ENCODE data around the gene TUBA4A.
"Not testable (repeated sequence)": the region's sequence is repeated elsewhere in the genome, so short reads cannot be mapped to it uniquely, and the experiment has no call there.

Gene TUBA4A

DNA sequence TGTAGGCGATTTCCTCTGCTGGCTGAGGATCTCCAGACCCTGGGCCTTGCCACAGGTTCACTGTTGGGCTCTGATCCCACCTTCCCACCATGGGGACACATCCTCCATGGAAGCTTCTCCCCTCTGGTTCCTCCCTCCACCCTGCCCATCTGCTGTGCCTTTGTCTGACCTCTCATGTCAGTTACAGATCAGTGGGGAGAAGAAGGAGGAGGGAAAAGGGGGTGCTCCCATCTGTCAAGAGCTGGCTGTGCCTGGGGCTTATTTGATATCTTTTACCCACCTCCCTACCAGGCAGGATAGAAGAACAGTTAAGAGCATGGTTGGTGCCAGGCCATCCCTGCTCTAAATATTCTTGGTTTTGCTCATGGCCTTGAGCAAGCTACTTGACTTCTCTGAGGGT lies 13.2 kb upstream of the TUBA4A start:
- no peak for DNase-seq

DNA sequence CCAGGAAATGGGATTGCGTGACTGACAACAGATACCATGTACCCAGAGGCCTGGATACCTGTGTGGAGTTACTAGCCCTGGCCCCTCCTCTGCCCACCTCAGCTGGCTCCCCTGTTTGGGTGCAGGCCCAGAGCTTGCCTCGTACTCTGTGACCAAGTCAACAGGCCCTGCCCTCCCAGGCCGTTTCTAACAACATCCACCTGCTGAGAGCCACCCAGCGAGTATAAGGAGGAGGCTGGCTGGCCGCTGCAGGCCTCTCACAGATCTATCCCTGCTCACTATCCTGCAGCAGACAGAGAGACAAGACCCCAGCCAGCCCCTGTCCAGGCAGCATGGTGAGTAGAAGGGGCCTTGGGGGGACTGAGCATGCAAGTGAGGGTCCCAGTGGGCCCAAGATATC lies 12.5 kb upstream of the TUBA4A start:
- no peak for DNase-seq

DNA sequence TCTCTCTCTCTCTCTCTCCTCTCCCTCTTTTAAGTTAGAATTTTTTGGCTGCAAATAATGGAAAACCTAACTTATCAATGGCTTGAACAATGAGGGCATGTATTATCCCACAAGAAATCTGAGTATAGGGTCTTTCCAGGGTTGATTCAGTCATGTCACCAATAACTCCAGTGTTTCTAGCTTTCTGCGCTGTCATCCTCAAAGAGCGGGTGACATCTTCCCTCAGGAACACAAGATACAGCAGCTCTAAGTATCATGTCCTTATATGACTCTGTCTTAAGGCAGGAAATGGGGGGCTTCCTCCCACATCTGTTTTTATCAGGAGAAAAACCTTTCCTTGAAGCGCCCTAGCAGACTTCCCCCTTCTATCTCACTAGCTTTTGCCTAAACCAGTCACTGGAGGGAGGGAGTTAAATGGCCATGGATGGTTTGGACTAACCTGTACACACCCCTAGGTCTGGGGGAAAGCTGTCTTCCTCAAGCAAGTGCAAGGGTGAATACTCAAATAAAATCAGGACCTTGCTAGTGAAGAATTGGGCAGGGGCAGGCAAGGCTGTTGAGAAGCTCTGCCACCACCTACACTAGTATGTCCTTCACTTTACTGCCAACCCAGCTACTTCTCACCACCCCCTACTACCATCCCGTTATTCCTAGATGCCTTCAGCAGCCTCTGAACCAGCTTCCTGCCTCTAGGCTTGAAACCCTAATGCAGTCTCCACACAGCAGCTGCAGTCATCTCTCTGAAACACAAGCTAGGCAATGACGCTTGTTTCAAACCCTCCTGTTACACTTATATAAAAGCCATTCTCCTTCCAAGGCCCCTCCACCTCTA lies 7.5 kb upstream of the TUBA4A start:
- no peak for DNase-seq

DNA sequence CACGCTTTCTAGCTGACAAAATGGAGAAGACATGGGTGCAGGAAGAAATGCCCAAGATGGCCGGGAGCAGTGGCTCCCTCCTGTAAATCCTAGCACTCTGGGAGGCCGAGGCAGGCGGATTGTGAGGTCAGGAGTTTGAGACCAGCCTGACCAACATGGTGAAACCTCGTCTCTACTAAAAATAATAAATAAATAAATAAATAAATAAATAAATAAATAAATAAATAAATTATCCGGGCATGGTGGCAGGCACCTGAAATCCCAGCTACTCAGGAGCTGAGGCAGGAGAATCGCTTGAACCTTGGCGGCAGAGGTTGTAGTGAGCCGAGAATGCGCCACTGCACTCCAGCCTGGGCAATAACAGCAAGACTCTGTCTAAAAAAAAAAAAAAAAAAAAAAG lies 5.2 kb upstream of the TUBA4A start:
- not testable (repeated sequence) for DNase-seq

DNA sequence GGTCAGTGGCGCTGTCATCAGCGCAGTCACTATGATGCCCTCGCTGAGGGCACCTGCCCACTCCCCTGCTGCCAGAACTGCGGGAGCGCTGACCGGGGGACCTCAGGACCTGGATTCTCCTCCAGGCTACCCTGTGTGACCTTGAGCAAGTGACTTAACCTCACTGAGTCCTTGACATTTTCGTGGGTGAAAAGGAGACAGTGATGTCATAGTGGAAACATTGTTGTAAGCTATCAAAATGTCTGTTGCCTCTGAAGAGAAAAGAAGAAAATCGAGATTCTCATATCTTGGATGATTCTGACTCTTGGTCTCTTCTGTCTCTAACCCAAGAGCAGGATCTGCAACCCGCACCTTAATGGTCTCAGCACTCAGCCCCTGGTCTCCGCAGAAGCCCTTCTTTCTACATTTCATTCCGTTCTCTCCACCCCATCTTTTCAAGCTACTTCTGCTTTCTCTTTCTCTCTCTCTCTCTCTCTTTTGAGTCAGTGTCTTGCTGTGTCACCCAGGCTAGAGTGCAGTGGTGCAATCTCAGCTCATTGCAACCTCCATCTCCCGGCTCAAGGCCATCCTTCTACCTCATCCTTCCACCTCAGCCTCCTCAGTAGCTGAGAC lies 978 bp upstream of the TUBA4A start:
- peak; percentile 63 to 70 for DNase-seq

DNA sequence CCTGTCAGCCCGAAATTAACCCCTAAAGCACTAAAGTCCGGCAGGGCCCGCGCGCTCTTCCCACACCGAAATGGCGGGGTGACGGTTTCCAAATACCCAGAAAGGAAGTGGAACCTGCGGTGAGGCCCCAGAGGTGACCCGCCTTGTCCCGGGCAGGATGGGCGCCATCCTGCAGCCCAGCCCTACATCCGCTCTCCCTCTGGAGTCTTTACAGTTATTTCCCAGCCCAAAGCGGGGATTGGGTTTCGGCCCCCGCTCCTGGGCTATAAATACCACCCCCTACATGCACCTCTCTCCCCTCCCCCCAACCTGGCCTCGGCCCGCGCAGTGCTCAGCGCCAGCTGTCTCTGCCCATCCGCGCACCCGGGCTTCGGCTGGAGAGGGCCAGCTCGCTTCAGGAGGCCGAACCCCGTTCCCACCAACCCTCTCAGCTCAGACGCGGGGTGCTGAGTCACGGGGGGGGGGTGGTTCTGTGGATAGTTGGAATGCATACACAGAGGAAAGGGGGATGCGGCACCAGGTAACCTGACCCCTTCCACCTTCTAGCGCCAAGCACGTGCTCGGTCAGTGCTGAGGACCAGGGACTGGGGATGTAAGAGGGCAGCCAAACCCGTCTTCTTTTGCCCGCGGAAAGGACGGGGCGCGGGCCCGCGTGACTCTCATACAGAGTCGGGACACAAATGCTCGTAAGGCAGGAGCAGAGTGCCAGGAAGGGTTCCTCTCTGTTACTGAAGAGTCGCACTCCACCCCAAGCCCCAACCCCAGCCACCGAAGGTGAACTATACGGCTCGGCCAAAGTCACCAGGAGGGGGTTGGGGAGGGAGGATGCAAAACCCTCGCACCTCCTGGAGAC lies 592 bp downstream of the TUBA4A start, which contains the start of gene TUBA4B:
TUBA4B (plus strand) TSS at position 344 of the 853 bp plus-strand sequence; CDS start at position 509, 165 bp downstream.
- DNase-seq, result peak in 1 of 2 donors; percentile 22

DNA sequence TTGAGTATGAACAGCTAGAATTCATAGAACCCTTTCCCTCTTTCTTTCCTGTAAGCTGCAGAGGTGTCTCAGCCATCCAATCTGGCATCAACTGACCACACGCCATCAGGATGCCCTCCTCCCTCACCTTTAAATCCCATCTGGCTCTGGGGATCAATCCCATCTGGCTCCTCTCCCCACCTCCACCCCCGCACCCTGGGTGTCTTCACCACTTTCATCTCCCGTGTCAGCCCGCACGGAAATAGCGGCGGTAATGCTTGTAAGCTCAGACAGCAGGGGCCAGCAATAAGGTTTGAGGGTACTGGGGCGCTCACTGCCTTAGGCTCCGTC lies 1.2 kb downstream of the TUBA4A start:
- no peak for DNase-seq

DNA sequence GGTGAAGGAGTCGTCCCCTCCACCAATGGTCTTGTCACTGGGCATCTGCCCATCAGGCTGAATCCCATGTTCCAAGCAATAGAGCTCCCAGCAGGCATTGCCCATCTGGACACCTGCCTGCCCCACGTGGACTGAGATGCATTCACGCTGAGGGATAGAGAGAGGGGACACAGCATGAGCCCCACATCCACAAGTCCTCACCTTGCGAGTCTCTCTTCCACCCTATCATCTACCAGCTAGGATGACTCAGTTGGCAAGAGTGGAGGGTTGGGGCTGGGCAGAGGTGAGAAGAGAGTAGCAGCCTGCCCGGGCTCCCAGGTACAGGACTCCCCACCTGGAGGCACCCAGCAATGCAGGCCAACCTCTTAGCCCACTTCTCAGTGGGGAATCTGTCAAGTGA lies 1.6 kb downstream of the TUBA4A start:
- DNase-seq, result no peak

DNA sequence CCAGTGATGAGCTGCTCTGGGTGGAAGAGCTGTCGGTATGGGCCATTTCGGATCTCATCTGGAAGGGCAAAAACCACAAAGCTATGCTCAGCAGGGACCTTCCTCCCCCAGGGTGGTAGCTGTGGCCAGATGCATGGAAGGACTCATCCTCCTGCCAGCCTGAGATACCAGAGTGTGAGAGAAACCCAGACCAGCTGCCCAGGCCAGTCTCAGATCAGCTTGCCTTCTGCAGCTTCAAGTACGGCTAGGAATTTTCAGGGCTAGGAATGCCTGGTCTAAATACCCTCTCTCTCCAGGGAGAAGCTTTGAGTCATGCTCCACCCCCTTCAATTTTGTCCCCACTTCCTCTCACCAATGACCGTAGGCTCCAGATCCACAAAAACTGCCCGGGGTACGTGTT lies 2.1 kb downstream of the TUBA4A start:
- DNase-seq, result no peak

DNA sequence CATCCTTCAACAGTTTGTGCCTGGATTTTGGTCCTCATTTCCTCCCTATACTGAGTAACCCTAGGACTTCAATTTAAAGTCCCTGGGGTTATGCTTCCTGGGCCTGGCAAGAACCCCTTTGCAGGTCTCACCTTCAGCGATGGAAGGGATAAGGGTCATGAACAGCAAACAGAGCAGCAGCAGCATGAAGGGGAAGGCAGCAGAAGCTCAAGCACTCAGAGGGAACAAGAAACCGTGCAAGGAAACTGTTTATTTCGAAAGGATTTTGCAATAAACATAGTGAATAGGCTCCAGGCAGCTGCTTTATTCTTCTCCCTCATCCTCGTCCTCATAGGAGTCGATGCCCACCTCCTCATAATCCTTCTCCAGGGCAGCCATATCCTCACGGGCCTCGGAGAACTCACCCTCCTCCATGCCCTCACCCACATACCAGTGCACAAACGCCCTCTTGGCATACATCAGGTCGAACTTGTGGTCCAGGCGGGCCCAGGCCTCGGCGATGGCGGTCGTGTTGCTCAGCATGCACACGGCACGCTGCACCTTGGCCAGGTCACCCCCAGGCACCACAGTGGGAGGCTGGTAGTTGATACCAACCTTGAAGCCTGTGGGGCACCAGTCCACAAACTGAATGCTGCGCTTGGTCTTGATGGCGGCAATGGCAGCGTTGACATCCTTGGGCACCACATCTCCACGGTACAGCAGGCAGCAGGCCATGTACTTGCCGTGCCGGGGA lies 3.5 kb downstream of the TUBA4A start:
- peak in 1 of 2 donors; percentile 25 for DNase-seq

DNA sequence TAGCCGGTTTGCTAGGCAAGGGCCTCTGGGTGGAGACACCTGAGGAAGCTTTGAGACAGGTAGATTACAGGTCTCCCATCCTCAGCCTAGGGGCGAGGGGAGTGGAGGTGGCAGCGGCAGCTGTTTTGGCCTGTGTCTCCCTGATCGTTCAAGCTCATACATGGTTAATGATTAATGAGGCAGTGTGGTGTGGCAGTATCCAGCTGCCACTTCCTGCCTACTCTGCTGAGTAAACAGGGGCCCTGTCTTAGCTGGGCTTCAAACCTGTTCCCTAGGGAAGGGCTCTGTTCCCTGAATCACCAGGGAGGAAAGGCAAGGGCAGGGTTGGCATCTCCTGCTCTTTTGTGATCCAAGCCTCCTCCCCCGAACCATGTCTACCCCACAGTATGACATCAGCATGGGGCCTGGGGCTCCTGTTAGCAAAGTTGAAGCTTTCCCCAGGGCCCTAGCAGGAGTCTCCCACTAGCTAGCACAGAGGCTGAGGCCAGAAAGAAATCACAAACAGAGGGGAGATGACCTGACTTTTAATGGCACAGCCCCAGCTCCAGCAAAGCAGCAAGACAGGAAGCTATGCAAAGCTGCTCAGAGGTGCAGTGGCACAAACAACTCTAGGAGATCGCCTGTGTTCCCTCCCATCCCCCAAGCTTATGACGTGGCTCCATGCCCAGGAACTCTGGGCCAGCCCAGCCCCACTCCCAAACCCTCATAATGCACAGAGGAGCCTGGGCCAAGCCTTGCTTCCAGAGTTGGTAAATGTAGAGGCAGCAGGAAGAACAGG lies 4.3 kb downstream of the TUBA4A start:
- DNase-seq, result no peak

DNA sequence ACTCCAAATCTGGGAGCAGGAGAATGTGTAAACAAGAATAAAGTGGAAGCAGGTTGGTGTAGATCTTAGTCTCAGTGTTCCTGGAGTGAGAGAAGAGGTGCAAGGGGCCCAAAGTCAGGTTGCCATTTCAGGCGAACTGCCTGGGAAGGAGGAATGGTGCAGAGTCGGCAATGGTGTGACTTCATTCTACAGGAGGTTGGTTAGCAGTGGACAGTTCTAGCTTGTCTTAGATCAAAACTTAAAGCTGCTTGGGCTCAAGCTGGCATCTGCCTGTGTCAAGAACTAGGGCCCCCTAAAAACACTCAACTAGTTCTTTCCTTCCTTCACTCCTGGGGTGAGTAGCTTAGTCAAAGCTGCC lies 4.9 kb downstream of the TUBA4A start:
- DNase-seq, result no peak

DNA sequence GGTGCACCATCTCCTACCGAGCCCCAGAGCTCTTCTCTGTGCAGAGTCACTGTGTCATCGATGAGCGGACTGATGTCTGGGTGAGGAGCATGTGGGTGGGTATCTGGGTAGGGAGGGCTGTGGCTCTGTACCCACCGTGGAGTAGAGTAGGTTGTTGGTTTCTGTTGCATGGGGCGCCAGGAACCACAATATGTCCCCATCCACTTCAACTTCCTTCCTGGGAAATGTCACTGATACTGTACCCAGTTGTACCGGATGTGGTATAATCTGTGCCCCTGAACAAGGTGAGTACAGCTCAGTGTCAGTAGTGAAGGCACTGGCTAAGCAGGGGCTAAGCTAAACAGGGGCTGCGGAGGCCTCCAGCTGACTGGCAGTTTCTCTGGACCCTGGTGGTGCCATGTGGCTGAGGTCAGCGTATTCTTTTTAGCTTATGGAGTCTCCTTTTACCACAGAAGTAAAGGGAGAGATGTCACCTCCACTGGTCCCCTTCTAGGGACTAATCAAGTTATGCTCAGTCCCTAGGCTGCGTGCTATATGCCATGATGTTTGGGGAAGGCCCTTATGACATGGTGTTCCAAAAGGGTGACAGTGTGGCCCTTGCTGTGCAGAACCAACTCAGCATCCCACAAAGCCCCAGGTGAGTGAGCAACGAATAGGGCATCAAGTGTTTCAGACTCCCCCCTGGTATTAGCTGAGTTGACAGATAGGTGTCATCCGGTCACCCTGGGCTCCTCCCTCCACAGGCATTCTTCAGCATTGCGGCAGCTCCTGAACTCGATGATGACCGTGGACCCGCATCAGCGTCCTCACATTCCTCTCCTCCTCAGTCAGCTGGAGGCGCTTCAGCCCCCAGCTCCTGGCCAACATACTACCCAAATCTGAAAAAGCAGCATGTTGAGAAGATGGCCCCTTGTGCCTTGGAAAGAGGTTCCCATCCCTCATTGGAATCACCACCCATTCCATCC lies 5.8 kb downstream of the TUBA4A start:
- no peak for DNase-seq

DNA sequence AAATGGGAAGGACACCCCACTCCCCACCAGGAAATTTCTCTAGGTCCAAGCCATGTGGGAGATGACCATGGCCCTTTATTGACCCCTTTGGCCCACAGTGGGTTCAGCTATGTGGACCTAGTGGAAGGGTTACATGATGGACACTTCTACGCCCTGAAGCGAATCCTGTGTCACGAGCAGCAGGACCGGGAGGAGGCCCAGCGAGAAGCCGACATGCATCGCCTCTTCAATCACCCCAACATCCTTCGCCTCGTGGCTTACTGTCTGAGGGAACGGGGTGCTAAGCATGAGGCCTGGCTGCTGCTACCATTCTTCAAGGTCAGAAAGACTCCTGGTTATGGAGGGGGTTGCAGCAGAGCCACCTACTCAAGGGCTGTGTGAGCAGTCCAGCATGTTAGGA lies 7.2 kb downstream of the TUBA4A start:
- DNase-seq, result no peak

DNA sequence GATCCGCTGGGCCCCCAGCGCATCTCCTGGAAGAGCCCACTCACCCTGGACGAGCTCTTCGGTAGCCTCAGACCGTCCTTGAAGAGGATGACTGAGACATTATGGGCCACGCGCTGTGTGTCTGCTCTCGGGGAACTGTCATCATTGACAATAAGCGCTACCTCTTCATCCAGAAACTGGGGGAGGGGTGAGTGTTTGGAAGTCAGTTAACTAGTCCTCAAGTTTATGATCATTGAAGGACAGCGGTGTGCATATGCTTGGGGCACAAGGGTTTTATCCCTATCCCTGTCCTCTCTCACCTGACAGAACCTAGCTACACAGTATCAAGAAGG lies 7.9 kb downstream of the TUBA4A start:
- no peak for DNase-seq

DNA sequence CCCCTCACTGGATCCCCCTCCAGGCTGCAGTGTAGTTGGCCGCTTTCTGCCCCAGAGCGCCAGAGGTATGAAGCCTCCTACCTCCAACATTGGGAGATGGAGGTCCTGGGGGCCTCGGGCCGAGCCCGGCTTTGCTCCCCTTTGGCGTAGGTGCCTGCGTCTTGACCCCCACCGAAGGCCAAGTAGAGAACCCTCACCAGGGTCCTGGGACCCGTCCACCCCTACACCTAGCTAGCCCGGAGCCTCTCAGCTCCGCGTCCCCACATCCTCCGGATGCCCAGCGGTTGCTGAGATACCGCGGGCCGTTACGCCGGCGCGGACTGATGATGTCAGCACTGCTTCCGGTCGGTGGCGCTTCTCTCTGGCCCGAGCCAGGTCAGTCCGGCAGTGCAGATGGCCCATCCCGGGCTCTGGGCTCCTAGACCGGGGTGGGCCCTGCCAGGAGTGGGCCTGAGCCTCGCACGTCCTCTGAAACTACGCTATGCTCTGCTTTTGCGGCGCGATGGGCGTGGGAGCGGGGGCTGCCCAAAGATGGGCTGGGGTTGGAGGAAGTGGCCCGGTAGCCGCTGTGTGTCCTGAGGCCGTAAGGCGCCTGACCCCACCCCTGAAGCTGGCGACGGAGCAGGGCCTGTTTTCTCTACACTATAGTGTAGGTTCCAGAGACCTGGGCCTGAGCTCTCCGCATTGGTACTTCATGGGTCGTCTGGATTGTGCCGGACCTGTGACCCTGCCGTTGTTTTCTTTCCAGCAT lies 8.4 kb downstream of the TUBA4A start, which contains the start of the genes GLB1L and STK16:
GLB1L (minus strand) TSS at position 297 of the 751 bp plus-strand sequence. CDS start 1,871 bp downstream, outside the sequence.
STK16 (plus strand) TSS at position 332 of the 751 bp plus-strand sequence. CDS start 521 bp downstream, outside the sequence.
- peak; percentile 84 to 97 for DNase-seq

DNA sequence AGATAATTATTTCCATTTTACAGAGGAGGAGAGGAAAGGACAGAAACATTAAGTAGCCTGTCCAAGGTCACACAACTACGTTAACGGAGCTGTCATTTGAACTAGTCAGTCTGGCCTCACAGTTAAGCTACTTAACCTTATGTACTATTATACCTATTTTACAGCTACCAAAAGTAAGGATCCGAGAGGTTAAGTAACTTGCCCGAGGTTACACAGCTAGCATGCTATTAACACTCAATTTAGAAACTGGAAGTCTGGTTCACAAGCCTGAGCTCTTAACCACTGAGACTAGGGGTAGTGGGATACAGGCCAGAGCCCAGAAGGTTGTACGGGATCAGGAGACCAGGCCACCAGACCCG lies 8.9 kb downstream of the TUBA4A start:
- DNase-seq, result no peak

DNA sequence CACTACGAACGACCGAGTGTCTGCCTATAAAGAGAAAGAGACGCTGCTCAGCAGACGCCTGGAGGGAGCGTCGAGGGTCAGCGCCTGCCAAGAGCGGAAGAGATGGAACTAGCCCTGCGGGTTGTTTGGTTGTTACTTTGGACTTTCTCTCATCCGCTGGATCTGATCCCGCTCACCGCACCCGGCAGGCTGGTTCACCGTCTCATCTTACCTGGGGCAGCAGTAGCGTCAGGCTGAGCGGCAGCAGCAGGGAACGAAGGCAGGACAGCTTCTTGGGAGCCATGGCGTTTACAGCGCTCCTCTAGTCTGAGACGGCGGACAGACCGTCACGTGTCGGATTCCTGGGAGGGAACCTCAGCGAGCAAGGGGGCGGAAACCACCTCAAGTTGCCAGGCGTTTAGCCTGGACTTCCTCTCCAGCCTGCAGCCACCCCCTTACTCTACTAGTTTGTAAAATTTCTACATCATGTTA lies 10.4 kb downstream of the TUBA4A start:
- DNase-seq, result peak; percentile 39 to 47

DNA sequence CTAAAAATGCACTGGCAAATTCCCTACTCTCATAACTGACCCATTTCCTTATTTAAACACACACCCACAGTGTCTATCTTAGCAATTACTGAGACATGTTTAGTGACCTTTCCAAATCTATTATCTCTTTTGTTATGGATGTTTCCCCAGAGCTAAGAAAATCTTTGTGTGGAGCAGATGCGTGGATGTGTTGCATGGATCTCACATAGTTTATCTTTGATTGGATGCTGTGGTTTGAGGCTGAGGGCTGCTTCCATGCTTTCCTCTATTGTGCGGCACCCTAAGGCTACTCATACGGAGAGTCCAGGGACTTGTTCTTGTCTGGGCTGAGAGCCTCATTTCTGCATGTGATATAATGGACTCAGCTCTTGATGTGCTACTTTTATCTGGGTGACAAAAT lies 19.4 kb downstream of the TUBA4A start:
- DNase-seq, result no peak

DNA sequence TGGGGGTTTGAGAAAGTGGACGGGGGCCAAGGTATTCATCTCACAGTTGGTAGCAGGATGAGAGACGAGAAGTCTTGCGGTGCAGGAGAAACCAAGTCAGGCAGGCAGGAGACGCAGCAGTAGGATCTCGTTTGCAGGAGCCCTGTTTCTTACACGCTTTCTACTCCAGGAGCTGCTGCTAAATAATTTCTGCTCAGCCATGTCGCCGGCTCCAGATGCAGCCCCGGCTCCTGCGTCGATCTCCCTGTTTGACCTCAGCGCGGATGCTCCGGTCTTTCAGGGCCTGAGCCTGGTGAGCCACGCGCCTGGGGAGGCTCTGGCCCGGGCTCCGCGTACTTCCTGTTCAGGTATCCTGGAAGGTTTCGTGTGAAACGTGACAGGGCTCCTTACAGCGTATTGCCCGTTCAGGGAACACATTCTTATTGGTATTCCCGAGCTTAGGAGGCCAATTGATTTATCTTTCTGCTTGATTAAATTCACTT lies 23.6 kb downstream of the TUBA4A start:
- peak in 1 of 2 donors; percentile 11 for DNase-seq

All from inflammatory macrophage treated with lipopolysaccharide for 1 hour (primary cell).